Muscle layer of duodenum (tissue), 2 donors: ENCODE results near the gene MELK.

Source experiments
- H3K27ac ChIP-seq: one replicate; pipeline ENCODE4 v1.7.0; 2013; ENCODE audit warnings: mild to moderate bottlenecking, low read length
- H3K27me3 ChIP-seq: one replicate; pipeline ENCODE4 v1.7.0; 2013; ENCODE audit warnings: low read depth, mild to moderate bottlenecking, control low read depth, low read length
- H3K36me3 ChIP-seq, 2 donors: one replicate each; pipeline ENCODE4 v1.7.0; 2013; ENCODE audit warnings: low read length in 2 of 2, control low read depth in 1 of 2, mild to moderate bottlenecking in 1 of 2; ENCODE audit not compliant: insufficient read depth in 2 of 2, control insufficient read depth in 1 of 2
- H3K4me1 ChIP-seq, 2 donors: one replicate each; pipeline ENCODE4 v1.7.0; 2013; ENCODE audit warnings: low read length in 2 of 2, mild to moderate bottlenecking in 2 of 2, control low read depth in 1 of 2, moderate library complexity in 1 of 2; ENCODE audit not compliant: insufficient read depth in 2 of 2, control insufficient read depth in 1 of 2
- H3K4me3 ChIP-seq, 2 donors: one replicate each; pipeline ENCODE4 v1.7.0; 2013; ENCODE audit warnings: low read length in 2 of 2, low read depth in 1 of 2, mild to moderate bottlenecking in 1 of 2
- H3K9me3 ChIP-seq, 2 donors: one replicate each; pipeline ENCODE4 v1.7.0; 2013; ENCODE audit warnings: low read length in 2 of 2, control low read depth in 1 of 2, mild to moderate bottlenecking in 1 of 2; ENCODE audit not compliant: control insufficient read depth in 1 of 2
- donor health status: healthy.

Gene MELK

DNA sequence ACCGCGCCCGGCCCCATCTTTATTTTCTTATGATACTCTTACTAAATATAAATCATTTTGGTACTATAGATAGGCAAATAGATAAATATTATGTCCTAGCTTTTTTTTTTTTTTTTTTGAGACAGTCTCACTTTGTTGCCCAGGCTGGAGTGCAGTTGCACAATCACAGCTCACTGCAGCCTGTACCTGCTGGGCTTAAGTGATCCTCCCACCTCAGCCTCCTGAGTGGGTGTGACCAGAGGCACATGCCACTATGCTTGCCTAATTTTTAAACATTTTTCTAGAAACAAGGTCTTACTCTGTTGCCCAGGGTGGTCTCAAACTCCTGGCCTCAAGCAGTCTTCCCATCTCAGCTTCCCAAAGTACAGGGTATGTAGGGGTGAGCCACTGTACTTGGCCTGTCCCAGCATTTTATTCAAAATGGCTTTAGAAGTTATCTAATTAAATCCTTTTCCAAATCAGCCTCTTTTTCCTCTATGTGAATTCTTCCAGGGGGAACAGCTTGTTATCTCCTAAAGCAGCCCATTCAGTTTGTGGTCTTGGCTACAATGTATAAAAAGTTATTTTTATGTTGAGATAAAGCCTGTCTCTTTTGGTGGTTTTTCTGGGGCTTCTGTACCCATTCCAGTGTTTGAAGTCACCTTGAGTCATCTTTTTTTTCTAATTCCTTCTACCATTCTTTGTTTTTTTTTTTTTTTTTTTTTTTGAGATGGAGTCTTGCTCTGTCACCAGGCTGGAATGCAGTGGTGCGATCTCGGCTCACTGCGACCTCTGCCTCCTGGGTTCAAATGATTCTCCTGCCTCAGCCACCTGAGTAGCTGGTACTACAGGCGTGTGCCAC is 12.1 kb downstream of the MELK start:
- no peak overlapping the region for H3K27ac ChIP-seq
- no peaks in the 10 kb centered on the region for H3K4me1 ChIP-seq
- no peak overlapping the region for H3K4me3 ChIP-seq
- no peaks in the 10 kb centered on the region for H3K27me3 ChIP-seq
- H3K36me3 ChIP-seq: no peaks in the 10 kb centered on the region
- H3K9me3 ChIP-seq: no peaks in the 10 kb centered on the region

DNA sequence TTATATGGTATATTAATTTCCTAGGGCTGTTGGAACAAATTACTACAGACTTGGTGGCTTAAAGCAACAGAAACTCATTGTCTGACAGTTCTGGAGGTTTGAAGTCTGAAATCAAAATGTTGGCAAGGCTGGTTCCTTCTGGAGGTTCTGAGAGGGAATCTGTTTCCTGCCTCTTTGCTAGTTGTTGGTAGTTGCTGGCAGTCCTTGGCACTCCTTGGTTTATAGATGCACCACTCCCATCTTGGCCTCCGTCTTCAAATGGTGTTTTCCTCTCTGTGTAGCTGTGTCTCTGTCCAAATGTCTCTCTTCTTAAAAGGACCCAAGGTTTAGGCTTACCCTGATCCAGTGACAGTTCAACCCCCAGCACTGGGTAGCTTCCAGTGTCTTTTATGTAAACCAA is 17.5 kb downstream of the MELK start:
- Histone ChIP-seq H3K27ac (no peak overlapping the region), H3K4me3 (no peak overlapping the region), H3K36me3 (no peaks in the 10 kb centered on the region), H3K9me3 (no peaks in the 10 kb centered on the region), H3K27me3 (no peaks in the 10 kb centered on the region), H3K4me1 (no peaks in the 10 kb centered on the region)

DNA sequence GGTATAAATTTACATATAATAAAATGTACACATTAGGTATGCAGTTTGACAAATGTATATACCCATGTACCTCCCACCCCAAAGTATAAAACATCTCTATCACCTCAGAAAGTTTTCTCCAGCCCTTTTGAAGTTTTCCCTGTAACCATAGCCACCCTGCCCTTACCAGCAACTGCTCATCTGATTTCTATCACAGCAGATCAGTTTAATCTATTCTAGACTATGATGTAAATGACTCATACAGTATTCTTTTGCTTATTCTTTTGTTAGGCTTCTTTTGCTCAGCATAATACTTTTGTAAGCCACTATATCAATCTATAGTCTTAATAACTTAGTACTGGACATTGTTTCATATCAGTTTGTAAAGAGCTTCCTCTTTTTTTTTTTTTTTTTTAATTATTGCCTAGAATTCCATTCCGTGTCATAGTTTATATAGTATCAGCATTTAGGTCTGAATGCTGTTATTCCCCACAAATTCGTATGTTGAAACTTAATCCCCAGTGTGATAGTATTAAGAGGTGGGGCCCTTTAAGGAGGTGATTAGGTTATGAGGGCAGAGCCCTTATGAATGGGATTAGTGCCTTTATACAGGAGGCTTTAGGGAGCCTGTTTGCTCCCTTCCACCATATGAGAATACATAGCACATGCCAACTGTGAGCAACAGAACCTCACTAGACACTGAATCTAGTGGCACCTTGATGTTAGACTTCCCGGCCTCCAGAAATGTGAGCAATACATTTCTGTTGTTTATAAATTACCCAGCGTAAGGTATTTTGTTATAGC is 20.3 kb downstream of the MELK start:
- H3K9me3 ChIP-seq: no peaks in the 10 kb centered on the region
- no peaks in the 10 kb centered on the region for H3K36me3 ChIP-seq
- no peaks in the 10 kb centered on the region for H3K27me3 ChIP-seq
- no peak overlapping the region for H3K27ac ChIP-seq
- no peak overlapping the region for H3K4me3 ChIP-seq
- H3K4me1 ChIP-seq: no peaks in the 10 kb centered on the region

DNA sequence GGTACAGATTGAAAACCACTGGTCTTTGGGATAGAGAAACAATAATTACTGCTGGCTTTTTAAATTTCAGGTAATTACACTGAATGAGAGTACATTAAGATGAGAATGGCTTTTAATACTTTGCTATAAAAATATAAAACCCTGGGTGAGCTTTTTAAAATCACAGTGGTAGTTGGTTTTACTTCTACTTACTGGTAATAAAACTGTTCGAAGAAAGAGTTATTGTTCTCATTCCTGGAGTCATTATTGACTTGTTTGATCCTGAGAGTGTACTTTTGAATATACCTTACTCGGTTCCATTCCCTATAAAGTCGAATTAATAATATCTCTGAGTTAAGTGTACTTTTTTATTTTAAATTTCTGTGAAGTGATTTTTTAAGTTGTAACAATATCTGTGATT is 21.5 kb downstream of the MELK start:
- Histone ChIP-seq H3K4me3 (no peak overlapping the region), H3K36me3 (no peaks in the 10 kb centered on the region), H3K27ac (no peak overlapping the region), H3K9me3 (no peaks in the 10 kb centered on the region), H3K27me3 (no peaks in the 10 kb centered on the region), H3K4me1 (no peaks in the 10 kb centered on the region)

DNA sequence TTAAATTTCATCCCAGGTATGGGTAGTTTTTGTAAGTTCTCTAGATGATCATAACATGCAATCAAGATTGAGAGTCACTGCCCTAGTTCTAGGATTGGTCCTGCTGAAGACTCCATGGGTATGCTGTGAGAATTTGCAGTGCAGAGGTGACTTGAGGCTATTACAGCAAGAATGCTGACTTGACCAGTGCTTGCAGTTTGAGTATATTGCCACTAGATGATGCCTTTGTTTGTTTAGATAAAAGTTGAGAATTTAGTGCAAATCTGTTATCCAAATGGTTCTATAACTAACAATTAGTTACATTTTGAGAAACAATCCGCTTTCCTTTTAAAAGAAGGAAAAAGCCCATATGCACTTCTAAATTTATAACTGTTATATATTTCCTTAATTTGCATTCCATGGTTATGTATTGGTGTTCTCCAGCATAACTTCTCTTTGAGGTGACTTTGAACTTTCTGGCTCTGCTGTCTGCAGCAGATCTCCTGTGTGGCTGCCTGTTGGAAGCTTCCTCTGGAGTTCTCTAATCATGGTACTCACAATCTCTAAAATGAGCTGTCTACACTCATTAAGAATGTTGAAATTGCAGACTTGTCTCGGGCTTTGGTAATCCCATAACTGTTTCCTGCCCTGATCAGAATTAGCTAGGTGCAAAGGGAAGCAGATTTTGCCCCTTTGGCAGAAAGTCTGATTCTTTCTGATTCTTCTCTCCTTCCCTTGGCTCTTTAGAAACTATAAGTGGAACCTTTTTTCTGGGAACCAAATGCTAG is 24.9 kb downstream of the MELK start:
- no peaks in the 10 kb centered on the region for H3K36me3 ChIP-seq
- H3K9me3 ChIP-seq: no peaks in the 10 kb centered on the region
- no peaks in the 10 kb centered on the region for H3K4me1 ChIP-seq
- no peaks in the 10 kb centered on the region for H3K27me3 ChIP-seq
- no peak overlapping the region for H3K4me3 ChIP-seq
- no peak overlapping the region for H3K27ac ChIP-seq

DNA sequence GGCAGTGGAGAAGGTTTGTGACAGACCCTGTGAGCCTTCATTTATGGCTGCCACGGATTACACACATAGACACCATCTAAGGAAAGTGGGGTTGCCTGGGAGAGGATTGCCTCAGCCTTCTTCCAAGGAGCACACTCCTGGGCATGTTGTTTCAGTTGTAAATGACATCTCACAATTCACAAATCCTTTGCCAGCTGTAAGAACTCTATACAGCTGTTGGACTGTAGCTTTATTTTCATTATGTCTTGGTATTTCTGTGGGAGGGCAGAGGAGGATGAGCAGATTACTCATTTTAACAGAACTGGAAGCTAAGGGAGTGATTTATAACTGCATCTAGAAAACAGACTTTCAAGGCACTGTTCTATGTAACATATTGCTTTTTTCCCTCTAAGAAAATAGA is 25.6 kb downstream of the MELK start:
- no peak overlapping the region for H3K27ac ChIP-seq
- H3K36me3 ChIP-seq: no peaks in the 10 kb centered on the region
- no peaks in the 10 kb centered on the region for H3K4me1 ChIP-seq
- H3K9me3 ChIP-seq: no peaks in the 10 kb centered on the region
- H3K4me3 ChIP-seq: no peak overlapping the region
- H3K27me3 ChIP-seq: no peaks in the 10 kb centered on the region

DNA sequence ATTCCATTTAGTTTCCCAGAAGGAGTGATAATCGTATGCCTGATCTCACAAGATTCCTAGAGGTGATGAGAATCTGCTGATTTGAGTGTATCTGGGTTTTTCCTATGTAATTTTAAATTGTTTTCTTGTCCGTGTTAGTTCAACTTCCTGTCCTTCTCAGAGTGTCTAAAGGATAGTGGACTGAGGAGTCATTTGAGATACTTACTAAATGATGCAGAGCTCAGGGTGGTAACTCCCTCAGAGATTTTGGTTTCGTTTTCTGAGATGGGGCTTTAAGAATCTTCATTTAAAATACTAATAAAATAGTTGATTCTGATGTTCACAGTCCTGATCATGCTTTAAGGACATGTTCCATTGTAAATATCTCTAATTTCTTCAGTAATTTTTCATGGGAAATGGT is 30.3 kb downstream of the MELK start:
- Histone ChIP-seq H3K36me3 (no peaks in the 10 kb centered on the region), H3K4me1 (no peaks in the 10 kb centered on the region), H3K4me3 (no peak overlapping the region), H3K9me3 (no peaks in the 10 kb centered on the region), H3K27me3 (no peaks in the 10 kb centered on the region), H3K27ac (no peak overlapping the region)

DNA sequence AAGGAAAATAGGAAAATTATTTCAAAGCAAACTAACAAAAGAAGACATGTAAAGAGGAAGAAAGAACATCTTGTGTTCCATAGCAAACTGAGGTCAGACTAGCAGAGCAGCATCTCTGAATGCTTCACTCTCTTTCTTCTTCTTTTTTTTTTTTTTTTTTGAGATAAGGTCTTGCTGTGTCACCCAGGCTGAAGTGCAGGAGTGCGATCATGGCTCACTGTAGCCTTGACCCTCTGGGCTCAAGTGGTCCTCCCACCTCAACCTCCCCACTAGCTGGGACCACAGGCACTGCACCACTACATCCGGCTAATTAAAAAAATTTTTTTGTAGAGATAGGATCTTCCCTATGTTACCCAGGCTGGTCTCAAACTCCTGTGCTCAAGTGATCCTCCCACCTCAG is 36.6 kb downstream of the MELK start:
- H3K4me1 ChIP-seq: no peaks in the 10 kb centered on the region
- H3K9me3 ChIP-seq: no peaks in the 10 kb centered on the region
- no peak overlapping the region for H3K4me3 ChIP-seq
- no peaks in the 10 kb centered on the region for H3K36me3 ChIP-seq
- H3K27me3 ChIP-seq: no peaks in the 10 kb centered on the region
- H3K27ac ChIP-seq: no peak overlapping the region

DNA sequence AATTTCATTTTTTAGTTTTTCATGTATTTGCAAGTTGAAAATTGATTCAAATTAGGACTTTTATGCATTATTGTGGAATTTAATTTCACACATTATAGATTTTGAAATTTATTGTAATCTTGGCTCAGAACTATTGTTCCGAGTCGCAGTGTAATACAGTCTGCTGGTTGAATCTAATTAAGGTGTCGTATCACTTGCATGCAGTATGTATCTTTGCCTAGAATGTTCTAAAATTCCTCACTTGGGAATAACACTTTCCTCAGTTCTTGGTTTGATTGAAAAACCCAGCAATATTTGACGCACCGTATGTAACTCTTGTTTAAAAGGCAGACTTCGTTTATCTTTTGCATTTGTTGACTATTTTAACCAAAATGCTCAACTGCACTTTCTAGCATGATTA is 49.4 kb downstream of the MELK start:
- H3K27me3 ChIP-seq: no peaks in the 10 kb centered on the region
- H3K27ac ChIP-seq: no peak overlapping the region
- peaks cover 0 to 4% of the 10 kb centered on the region in 2 donors for H3K4me1 ChIP-seq
- no peak overlapping the region for H3K4me3 ChIP-seq
- no peaks in the 10 kb centered on the region for H3K9me3 ChIP-seq
- H3K36me3 ChIP-seq: no peaks in the 10 kb centered on the region

DNA sequence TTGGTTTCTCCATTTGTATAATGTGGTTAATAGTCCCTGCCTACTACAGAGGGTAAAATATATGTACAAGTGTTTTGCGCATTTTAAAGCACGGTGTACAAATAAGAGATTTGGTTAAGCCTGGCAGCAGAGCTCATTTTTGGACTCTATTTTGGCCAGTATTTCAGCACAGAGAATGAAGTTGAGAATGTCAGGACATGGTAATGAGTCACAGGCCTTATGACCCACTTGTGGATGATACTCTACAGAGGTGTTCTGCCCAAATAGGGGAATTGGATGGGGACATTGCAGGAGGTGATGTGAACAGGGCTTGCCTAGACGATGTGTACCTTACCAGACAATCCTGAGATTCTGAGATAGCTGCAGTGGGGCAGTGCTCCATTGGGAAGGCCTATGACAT is 50.6 kb downstream of the MELK start:
- no peaks in the 10 kb centered on the region for H3K27me3 ChIP-seq
- H3K4me1 ChIP-seq: peaks cover 0 to 4% of the 10 kb centered on the region in 2 donors
- no peaks in the 10 kb centered on the region for H3K36me3 ChIP-seq
- H3K27ac ChIP-seq: no peak overlapping the region
- no peak overlapping the region for H3K4me3 ChIP-seq
- no peaks in the 10 kb centered on the region for H3K9me3 ChIP-seq

DNA sequence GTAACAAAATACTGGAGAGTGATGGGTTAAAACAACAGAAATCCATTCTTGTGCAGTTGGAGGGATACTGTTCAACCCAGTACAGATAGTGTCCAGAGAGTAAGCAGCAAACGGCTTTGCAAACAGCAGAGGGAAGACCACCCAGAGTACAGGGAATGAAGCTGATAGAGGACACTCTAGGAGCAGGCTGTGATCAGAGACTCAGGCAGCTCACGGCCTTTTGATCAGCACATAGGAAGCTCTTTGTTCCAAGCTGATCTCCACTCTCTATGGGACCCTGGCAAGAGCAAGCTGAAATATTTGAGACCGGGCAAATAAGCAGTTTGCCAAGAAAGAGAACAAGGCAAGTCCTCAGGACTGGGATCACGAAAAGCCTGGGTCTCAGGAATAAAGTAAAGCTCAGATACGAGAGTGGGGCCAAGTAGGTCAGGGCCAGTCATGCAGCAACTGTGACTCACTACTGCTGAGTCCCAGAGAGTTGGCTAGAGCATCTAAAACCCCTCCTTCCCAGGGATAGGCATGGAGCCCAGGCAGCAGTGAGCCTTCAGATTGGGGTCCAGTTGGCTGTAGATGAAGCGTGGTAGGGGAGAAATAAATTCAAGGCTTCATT is 52.4 kb downstream of the MELK start:
- Histone ChIP-seq H3K4me3 (no peak overlapping the region), H3K27me3 (no peaks in the 10 kb centered on the region), H3K36me3 (no peaks in the 10 kb centered on the region), H3K4me1 (peaks cover 0 to 4% of the 10 kb centered on the region in 2 donors), H3K9me3 (no peaks in the 10 kb centered on the region), H3K27ac (no peak overlapping the region)
